ENCODE results near the gene BCAS3.
A peak's percentile ranks its signal among the peaks of the same experiment; 100 is the strongest.
"Not testable (repeated sequence)": the region's sequence is repeated elsewhere in the genome, so short reads cannot be mapped to it uniquely, and the experiment has no call there.

BCAS3 gene

GRCh38 chr17:60989379-60989778 lies 311.7 kb downstream of the BCAS3 start:
- H3K4me3 ChIP-seq (ENCODE audit: low read depth, low read length): no peak overlapping the region
- no peak for TF ChIP-seq CTCF (IDR thresholded peaks at IDR 0.05; ENCODE audit: low read depth, low read length, missing control alignments)
- DNase-seq (ENCODE audit: low read depth): no peak
- in situ Hi-C loops (cut with HindIII; ENCODE audit: low sequenced_read_pairs): no loop called here

- in situ Hi-C loops (cut with HindIII; ENCODE audit: low sequenced_read_pairs): no loop called here
- no peak for DNase-seq (ENCODE audit: low read depth)
- H3K4me3 ChIP-seq (ENCODE audit: low read depth, low read length): no peak overlapping the region
- no peak for TF ChIP-seq CTCF (IDR thresholded peaks at IDR 0.05; ENCODE audit: low read depth, low read length, missing control alignments)
These were observed 312.2 kb downstream of the BCAS3 start for GRCh38 chr17:60989846-60990245.

- no peak for DNase-seq (ENCODE audit: low read depth)
- H3K4me3 ChIP-seq (ENCODE audit: low read depth, low read length): no peak overlapping the region
- in situ Hi-C loops (cut with HindIII; ENCODE audit: low sequenced_read_pairs): no loop called here
- no peak for TF ChIP-seq CTCF (IDR thresholded peaks at IDR 0.05; ENCODE audit: low read depth, low read length, missing control alignments)
These were observed 315.8 kb downstream of the BCAS3 start for GRCh38 chr17:60993497-60993896.

GRCh38 chr17:60995680-60996079 lies 318.0 kb downstream of the BCAS3 start:
- DNase-seq (ENCODE audit: low read depth): no peak
- in situ Hi-C loops (cut with HindIII; ENCODE audit: low sequenced_read_pairs): no loop called here
- TF ChIP-seq CTCF (IDR thresholded peaks at IDR 0.05; ENCODE audit: low read depth, low read length, missing control alignments): no peak
- no peak overlapping the region for H3K4me3 ChIP-seq (ENCODE audit: low read depth, low read length)

DNA sequence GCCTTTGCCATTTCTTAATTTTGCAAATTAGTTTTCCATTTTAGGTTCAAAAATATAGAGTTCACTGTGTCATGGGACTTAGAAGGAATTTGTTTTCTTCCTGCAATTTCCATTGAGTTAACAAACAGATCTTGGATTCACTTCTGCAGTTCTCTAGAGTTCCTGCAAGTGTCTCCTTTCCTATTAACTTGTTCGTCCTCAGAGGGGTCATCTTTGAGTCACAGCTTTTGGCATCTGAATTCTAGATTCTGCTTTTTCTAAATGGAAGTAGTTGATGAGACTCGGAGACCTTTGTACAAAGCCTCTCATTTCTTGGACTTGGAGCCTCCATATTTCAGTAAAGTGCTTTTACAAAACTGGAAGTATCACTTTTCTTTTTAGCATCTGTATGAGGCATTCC lies 323.3 kb downstream of the BCAS3 start:
- H3K4me3 ChIP-seq (ENCODE audit: low read depth, low read length): no peak overlapping the region
- peak; percentile 2 for DNase-seq (ENCODE audit: low read depth)
- in situ Hi-C loops (cut with HindIII; ENCODE audit: low sequenced_read_pairs): loop anchor here (10.0 kb wide), 1 partner anchor 404 kb away; no protein-coding TSS in a partner anchor
- peak; percentile 39 for TF ChIP-seq CTCF (IDR thresholded peaks at IDR 0.05; ENCODE audit: low read depth, low read length, missing control alignments)

DNA sequence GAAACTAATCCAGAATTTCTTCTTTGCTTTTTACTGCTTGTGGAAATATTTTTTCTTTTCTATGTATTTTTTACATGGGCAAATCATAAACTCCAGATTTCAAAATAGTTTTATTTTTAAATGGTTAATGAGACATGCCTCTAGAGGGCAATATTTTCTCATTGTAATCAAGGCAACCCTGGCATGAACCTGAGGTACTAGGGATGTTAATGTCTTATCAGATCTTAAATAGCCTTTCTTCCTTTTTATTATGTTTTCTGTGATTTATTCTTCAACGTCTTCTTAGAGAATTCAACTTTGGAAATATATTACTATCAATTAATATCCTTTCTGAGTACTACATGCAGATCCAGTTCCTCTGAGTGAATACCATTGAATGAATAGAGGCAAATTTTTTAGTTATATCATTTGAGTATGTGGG lies 324.7 kb downstream of the BCAS3 start:
- no peak overlapping the region for H3K4me3 ChIP-seq (ENCODE audit: low read depth, low read length)
- in situ Hi-C loops (cut with HindIII; ENCODE audit: low sequenced_read_pairs): loop anchor here (10.0 kb wide), 1 partner anchor 402 kb away; no protein-coding TSS in a partner anchor
- TF ChIP-seq CTCF (IDR thresholded peaks at IDR 0.05; ENCODE audit: low read depth, low read length, missing control alignments): peak; percentile 30
- DNase-seq (ENCODE audit: low read depth): peak; percentile 44

GRCh38 chr17:61005358-61005757 lies 327.7 kb downstream of the BCAS3 start:
- in situ Hi-C loops (cut with HindIII; ENCODE audit: low sequenced_read_pairs): loop anchor here (10.0 kb wide), 1 partner anchor 399 kb away; no protein-coding TSS in a partner anchor
- TF ChIP-seq CTCF (IDR thresholded peaks at IDR 0.05; ENCODE audit: low read depth, low read length, missing control alignments): no peak
- no peak for DNase-seq (ENCODE audit: low read depth)
- no peak overlapping the region for H3K4me3 ChIP-seq (ENCODE audit: low read depth, low read length)

DNA sequence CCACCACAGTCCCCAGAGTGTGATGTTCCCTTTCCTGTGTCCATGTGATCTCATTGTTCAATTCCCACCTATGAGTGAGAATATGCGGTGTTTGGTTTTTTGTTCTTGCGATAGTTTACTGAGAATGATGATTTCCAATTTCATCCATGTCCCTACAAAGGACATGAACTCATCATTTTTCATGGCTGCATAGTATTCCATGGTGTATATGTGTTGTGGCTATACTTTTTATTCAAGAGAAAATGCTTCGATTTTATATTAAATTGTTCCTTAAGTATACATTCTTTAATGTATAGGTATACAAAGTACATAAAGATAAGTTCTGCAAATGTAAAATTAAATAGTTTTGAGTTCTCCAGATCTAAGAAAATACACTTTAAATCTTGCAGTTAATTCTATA lies 328.3 kb downstream of the BCAS3 start:
- H3K4me3 ChIP-seq (ENCODE audit: low read depth, low read length); DNase-seq (ENCODE audit: low read depth): not testable (repeated sequence)
- in situ Hi-C loops (cut with HindIII; ENCODE audit: low sequenced_read_pairs): loop anchor here (10.0 kb wide), 1 partner anchor 399 kb away; no protein-coding TSS in a partner anchor

Measured in astrocyte of the cerebellum (primary cell).